Tibial artery (tissue), 4 donors: ENCODE measurements around the gene ZNRD2.

Experiments
- DNase-seq, 2 donors: peaks; one replicate each; pipeline ENCODE4 v3.0.0-alpha.2; 2019
- H3K27ac ChIP-seq, 2 donors: fragments of 200-600 bp; sonication (generic) in 1 of 2; 1 replicate in 1 of 2; 2 replicates in 1 of 2; pipeline ENCODE4 v1.5.1; 2018 to 2019; ENCODE audit warnings: mild to moderate bottlenecking in 1 of 2
- H3K27me3 ChIP-seq, 2 donors: fragments of 200-600 bp; sonication (generic) in 1 of 2; one replicate each; pipeline versions ENCODE4 v1.5.1 to v1.6.0; 2016 to 2019
- H3K36me3 ChIP-seq, 3 donors: fragments of 200-600 bp; sonication (generic) in 2 of 3; one replicate each; pipeline ENCODE4 v1.5.1; 2016 to 2019; ENCODE audit warnings: mild to moderate bottlenecking in 2 of 3
- H3K4me1 ChIP-seq, 4 donors: fragments of 200-600 bp; sonication (generic) in 2 of 4; 1 replicate in 3 of 4; 2 replicates in 1 of 4; pipeline ENCODE4 v1.5.1; 2016 to 2019
- H3K4me3 ChIP-seq, 2 donors: fragments of 200-600 bp; sonication (generic) in 1 of 2; 1 replicate in 1 of 2; 2 replicates in 1 of 2; pipeline ENCODE4 v1.5.1; 2018 to 2019; ENCODE audit warnings: mild to moderate bottlenecking in 2 of 2
- H3K9me3 ChIP-seq, 3 donors: fragments of 200-600 bp; sonication (generic) in 1 of 3; one replicate each; pipeline ENCODE4 v1.5.1; 2016 to 2019
- intact Hi-C: fragments of 100-400 bp; cut with DNase I; formaldehyde crosslinking; loops from one replicate; pipeline ENCODE4 v1.15.0; 2023; ENCODE audit warnings: low total_unique reads
- TF ChIP-seq, protein P1 (sequence below), 2 experiments: fragments of 200-600 bp in 1 of 2; fragments of 450-650 bp in 1 of 2; IDR thresholded peaks; one replicate each; pipeline ENCODE4 v1.5.1; 2017 to 2019; ENCODE audit warnings: antibody characterized with exemption in 2 of 2, mild to moderate bottlenecking in 1 of 2, moderate library complexity in 1 of 2

The ZNRD2 gene

GRCh38 chr11:65554057-65554818, 16.0 kb upstream of the ZNRD2 start:
- DNase-seq, result no peak
- H3K27ac ChIP-seq, result peak overlapping the region; percentile 96 to 98
- no peak overlapping the region for H3K4me3 ChIP-seq
- no peaks in the 10 kb centered on the region for H3K9me3 ChIP-seq
- H3K4me1 ChIP-seq, result peaks cover 0 to 50% (median 45%) of the 10 kb centered on the region in 4 donors
- H3K27me3 ChIP-seq, result no peaks in the 10 kb centered on the region
- intact Hi-C loops, result no loop called here
- TF ChIP-seq, protein P1, sequence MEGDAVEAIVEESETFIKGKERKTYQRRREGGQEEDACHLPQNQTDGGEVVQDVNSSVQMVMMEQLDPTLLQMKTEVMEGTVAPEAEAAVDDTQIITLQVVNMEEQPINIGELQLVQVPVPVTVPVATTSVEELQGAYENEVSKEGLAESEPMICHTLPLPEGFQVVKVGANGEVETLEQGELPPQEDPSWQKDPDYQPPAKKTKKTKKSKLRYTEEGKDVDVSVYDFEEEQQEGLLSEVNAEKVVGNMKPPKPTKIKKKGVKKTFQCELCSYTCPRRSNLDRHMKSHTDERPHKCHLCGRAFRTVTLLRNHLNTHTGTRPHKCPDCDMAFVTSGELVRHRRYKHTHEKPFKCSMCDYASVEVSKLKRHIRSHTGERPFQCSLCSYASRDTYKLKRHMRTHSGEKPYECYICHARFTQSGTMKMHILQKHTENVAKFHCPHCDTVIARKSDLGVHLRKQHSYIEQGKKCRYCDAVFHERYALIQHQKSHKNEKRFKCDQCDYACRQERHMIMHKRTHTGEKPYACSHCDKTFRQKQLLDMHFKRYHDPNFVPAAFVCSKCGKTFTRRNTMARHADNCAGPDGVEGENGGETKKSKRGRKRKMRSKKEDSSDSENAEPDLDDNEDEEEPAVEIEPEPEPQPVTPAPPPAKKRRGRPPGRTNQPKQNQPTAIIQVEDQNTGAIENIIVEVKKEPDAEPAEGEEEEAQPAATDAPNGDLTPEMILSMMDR (IDR thresholded peaks at IDR 0.05), result no peak
- peaks cover 0 to 45% (median 33%) of the 10 kb centered on the region in 3 donors for H3K36me3 ChIP-seq

GRCh38 chr11:65554842-65555430, 15.3 kb upstream of the ZNRD2 start:
- H3K27ac ChIP-seq, result peak overlapping the region; percentile 96 to 98
- peaks cover 0 to 57% (median 52%) of the 10 kb centered on the region in 4 donors for H3K4me1 ChIP-seq
- TF ChIP-seq, protein P1 (IDR thresholded peaks at IDR 0.05), result no peak
- H3K36me3 ChIP-seq, result peaks cover 0 to 41% (median 33%) of the 10 kb centered on the region in 3 donors
- H3K27me3 ChIP-seq, result no peaks in the 10 kb centered on the region
- no peak overlapping the region for H3K4me3 ChIP-seq
- H3K9me3 ChIP-seq, result no peaks in the 10 kb centered on the region
- intact Hi-C loops, result no loop called here
- no peak for DNase-seq

DNA sequence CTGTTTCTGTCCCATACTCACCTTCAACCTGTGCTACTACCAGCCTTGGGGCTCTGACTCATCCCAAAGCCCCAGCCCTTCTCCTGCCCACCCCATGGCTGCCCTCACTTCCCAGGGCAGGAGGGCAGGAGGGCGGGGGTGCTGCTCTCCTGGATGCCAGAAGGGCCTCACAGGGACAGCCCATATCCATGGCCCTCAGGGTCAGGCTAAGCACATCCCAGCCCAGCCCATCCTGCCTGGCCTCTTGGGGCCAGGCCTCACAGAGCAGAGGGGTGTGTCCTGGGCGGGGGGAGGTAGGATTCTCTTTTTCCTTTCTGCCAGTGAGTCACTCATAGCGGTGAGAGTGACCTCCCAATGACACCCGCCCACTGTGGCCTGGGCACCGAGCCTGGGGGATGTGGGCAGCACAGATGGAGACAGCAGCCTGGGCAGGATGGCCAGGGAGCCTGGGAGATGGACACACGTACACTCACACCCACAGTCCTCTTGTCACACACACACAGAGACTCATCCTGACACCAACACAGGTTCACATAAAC, 14.5 kb upstream of the ZNRD2 start:
- TF ChIP-seq, protein P1 (IDR thresholded peaks at IDR 0.05), result no peak
- H3K27me3 ChIP-seq, result no peaks in the 10 kb centered on the region
- intact Hi-C loops, result no loop called here
- H3K4me1 ChIP-seq, result peaks cover 5 to 65% (median 61%) of the 10 kb centered on the region in 4 donors
- DNase-seq, result peak; percentile 71 to 86
- H3K27ac ChIP-seq, result peak overlapping the region; percentile 96 to 98
- peak overlapping the region in 1 of 2 donors; percentile 75 for H3K4me3 ChIP-seq
- H3K36me3 ChIP-seq, result peaks cover 0 to 34% (median 32%) of the 10 kb centered on the region in 3 donors
- H3K9me3 ChIP-seq, result no peaks in the 10 kb centered on the region

DNA sequence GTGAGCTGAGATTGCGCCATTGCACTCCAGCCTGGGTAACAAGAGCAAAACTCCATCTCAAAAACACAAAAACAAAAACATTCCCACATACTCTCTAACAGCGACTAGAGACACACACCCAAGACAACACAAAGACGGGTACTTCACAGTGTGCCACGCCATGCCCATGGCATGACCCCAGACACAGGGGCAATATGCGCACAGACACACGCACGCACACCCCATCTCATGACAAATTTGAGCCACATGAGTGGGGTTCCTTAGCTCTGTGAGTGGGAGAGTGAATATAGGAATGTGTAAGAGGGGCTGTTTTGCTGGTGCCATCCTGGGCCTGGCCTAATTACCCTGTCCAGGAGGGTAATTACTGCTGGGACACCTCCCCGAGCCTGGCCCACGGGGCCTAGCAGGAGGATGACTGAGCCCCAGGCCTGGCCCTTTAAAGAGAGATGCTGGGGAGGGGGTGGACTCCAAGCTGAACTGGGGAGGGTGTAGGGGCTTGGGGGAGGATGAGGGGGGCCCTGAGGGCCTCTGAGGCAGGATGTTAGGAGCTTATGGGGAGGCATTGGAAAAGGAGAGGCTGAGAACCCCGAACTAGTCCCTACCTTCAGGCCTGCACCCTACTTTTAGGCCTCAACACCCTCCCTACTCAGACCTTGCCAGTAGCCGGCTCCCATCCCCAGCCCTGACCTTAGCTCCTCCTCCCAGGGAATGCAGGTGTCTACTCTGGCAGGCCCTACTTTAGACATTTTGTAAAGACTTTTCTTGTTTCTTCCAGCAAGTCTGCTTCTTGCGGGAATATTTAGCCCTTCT, 13.6 kb upstream of the ZNRD2 start:
- Histone ChIP-seq H3K27ac (peak overlapping the region; percentile 96 to 98), H3K4me3 (peak overlapping the region; percentile 58 to 75), H3K4me1 (peaks cover 9 to 73% (median 66%) of the 10 kb centered on the region in 4 donors), H3K36me3 (peaks cover 0 to 24% (median 22%) of the 10 kb centered on the region in 3 donors), H3K9me3 (no peaks in the 10 kb centered on the region), H3K27me3 (no peaks in the 10 kb centered on the region)
- intact Hi-C loops, result no loop called here
- no peak for DNase-seq
- TF ChIP-seq, protein P1 (IDR thresholded peaks at IDR 0.05), result no peak

- Histone ChIP-seq H3K36me3 (peaks cover 0 to 18% (median 17%) of the 10 kb centered on the region in 3 donors), H3K27ac (peak overlapping the region; percentile 96 to 98), H3K9me3 (no peaks in the 10 kb centered on the region), H3K27me3 (no peaks in the 10 kb centered on the region), H3K4me3 (peak overlapping the region; percentile 58 to 75), H3K4me1 (peaks cover 9 to 73% (median 66%) of the 10 kb centered on the region in 4 donors)
- peak in 1 of 2 donors; percentile 74 for DNase-seq
- intact Hi-C loops, result no loop called here
- TF ChIP-seq, protein P1 (IDR thresholded peaks at IDR 0.05), result no peak
Observed at GRCh38 chr11:65557280-65558001, 12.8 kb upstream of the ZNRD2 start.
